22Rv1 (cell line): Measurements from ENCODE around the gene AKR1C8.
"Not testable (repeated sequence)": the region's sequence is repeated elsewhere in the genome, so short reads cannot be mapped to it uniquely, and the experiment has no call there.

ENCODE experiments used
- H3K27ac ChIP-seq: fragments of 450-650 bp; 2 replicates; pipeline ENCODE4 v1.5.1; 2017
- ZFX ChIP-seq: fragments of 450-650 bp; IDR thresholded peaks from 2 replicates; pipeline ENCODE4 v1.6.1; 2017; ENCODE audit warnings: antibody characterized with exemption, borderline replicate concordance
- TF ChIP-seq, protein P1 (sequence below): fragments of 450-650 bp; IDR thresholded peaks from 2 replicates; pipeline ENCODE4 v1.5.1; 2017; ENCODE audit warnings: mild to moderate bottlenecking

AKR1C8 gene

GRCh38 chr10:5211696-5212536, 27.0 kb upstream of the AKR1C8 start:
- H3K27ac ChIP-seq: no peak overlapping the region
- TF ChIP-seq ZFX: no peak
- TF ChIP-seq, protein P1, sequence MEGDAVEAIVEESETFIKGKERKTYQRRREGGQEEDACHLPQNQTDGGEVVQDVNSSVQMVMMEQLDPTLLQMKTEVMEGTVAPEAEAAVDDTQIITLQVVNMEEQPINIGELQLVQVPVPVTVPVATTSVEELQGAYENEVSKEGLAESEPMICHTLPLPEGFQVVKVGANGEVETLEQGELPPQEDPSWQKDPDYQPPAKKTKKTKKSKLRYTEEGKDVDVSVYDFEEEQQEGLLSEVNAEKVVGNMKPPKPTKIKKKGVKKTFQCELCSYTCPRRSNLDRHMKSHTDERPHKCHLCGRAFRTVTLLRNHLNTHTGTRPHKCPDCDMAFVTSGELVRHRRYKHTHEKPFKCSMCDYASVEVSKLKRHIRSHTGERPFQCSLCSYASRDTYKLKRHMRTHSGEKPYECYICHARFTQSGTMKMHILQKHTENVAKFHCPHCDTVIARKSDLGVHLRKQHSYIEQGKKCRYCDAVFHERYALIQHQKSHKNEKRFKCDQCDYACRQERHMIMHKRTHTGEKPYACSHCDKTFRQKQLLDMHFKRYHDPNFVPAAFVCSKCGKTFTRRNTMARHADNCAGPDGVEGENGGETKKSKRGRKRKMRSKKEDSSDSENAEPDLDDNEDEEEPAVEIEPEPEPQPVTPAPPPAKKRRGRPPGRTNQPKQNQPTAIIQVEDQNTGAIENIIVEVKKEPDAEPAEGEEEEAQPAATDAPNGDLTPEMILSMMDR: no peak

DNA sequence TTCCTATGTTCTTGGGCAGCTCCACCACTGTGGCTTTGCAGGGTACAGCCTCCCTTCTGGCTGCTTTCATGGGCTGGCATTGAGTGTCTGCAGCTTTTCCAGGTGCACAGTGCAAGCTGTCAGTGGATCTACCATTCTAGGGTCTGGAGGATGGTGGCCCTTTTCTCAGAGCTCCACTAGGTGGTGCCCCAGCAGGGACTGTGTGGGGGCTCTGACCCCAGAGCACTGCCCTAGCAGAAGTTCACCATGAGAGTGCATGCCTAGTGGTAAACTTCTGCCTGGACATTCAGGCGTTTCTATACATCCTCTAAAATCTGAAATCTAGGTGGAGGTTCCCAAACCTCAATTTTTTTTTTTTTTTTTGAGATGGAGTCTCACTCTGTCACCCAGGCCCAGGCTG, 25.3 kb upstream of the AKR1C8 start:
- TF ChIP-seq, protein P1: peak; percentile 26
- not testable (repeated sequence) for H3K27ac ChIP-seq

GRCh38 chr10:5209776-5210175, 24.8 kb upstream of the AKR1C8 start:
- not testable (repeated sequence) for H3K27ac ChIP-seq

DNA sequence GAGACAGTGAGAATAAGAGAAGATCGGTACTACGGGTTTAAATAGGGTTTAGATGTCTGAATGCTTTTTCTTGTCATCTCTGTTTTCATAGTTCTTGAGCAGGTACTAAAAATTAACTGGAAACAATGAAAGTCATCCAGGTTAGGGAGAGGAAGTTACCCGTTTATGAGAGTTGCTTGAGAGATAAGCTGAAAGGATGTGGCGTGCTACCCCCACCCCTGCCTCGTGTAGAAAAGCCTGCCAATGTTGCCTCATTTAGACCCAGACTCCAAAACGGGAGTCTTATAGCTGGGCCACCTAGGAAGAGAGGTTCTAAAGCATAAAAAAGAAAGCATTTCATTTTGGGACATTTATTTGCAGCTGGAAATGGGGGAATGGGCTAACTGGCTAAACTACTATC, 21.8 kb upstream of the AKR1C8 start:
- no peak for TF ChIP-seq ZFX
- TF ChIP-seq, protein P1: no peak
- H3K27ac ChIP-seq: no peak overlapping the region

GRCh38 chr10:5199398-5199797, 14.4 kb upstream of the AKR1C8 start:
- H3K27ac ChIP-seq: no peak overlapping the region
- TF ChIP-seq, protein P1: peak; percentile 29
- no peak for TF ChIP-seq ZFX

- peak overlapping the region; percentile 96 for H3K27ac ChIP-seq
- TF ChIP-seq, protein P1: no peak
- no peak for TF ChIP-seq ZFX
Measured at GRCh38 chr10:5198386-5198785, 13.4 kb upstream of the AKR1C8 start.

- peak within 1 kb of the TSS; percentile 96 for H3K27ac ChIP-seq
- no peak for TF ChIP-seq ZFX
- TF ChIP-seq, protein P1: no peak
Measured at GRCh38 chr10:5196702-5197113, 11.8 kb upstream of the AKR1C8 start, which contains the start of gene AKR1C4. TSS of gene AKR1C4 (plus strand) at chr10:5196837. CDS start at chr10:5196868, 31 bp downstream.
